ENCODE data around the gene NRXN2.
A peak's percentile ranks its signal among the peaks of the same experiment; 100 is the strongest.

NRXN2 gene

DNA sequence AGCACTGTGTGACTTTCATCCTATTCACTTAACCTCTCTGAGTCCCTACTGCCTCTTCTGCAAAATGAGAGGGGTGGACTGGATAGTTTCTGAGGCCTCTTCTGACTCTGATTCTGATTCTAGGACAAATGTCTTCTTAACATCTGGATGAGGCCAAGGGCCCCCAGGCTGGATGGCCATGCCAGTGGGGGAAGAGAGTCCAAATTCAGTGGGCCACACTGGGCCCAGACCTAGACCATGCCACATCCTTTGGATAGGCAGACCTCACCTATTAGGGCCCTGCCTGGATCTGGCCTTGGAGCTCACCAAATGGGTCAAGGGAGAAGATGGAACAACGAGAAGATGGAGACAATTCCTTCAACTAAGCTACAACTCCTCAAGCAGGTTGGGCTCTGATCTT lies 24.6 kb downstream of the NRXN2 start:
- DNase-seq (ENCODE audit: low spot score): no peak

DNA sequence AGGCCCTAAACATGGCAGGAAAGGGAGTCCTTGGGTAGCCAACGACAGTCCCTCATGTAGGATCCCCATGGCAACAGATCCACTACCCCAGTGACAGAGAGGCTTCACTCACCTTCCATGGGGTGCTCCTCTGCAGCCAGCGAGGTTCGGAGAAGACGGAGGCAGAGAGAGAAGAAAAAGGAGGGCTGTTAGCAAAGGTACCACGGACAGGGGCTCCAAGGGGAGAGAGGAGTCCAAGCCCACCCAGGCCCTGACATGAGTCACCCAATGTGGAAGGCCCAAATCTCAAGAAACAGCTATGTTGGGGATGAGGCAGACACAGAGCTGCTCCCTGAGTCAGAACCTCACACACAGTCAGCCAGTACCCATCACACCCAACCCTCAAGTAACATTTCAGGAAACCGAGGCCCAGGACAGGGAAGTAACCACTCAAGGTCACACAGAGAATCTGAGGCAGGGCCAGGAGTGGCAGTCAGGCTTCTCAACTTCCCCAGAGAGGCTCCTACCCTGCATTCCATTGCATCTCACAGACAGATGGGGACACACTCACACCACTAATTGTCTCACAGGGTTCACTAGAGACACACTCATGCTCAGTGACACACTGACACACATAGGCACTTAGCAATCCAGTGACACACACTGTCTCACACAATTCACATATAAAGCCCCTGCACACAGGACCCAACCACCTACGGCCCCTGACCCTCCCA lies 25.2 kb downstream of the NRXN2 start:
- no peak for DNase-seq (ENCODE audit: low spot score)

DNA sequence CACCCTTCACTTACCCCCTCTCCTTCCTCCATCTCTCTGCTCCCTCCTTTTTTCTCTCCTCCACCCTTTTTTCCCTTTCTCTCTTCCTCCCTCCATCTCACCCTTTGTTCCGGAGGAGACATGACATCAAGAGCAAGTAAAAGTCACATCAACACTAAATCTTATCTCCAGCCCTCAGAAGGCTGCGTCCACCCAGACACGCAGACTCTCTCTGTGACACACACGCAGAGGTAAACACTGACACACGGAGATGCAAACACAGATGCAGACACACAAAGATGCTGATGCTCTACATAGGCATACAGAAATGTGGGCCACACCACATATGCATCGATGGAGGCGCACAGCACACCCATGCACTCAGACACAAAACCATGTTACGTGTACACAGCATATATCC lies 27.0 kb downstream of the NRXN2 start:
- DNase-seq (ENCODE audit: low spot score): no peak

DNA sequence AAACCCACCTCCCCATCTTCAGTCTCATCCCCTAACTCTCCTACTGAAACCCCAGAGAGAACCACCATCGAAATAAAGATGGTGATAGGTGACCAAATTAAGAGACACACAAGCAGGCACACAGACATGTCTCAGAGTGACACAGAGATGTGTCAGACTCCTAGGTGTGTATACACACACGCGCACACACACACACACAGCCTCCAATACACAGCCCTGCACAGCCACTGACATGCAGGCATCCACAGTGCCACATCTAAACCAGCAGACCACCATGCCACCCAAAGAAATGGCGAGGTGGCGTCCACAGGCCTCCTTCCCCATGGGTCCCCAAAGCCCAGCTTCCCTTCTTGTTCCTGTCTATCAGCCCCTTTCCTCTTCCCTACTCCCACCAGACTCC lies 27.4 kb downstream of the NRXN2 start:
- no peak for DNase-seq (ENCODE audit: low spot score)

DNA sequence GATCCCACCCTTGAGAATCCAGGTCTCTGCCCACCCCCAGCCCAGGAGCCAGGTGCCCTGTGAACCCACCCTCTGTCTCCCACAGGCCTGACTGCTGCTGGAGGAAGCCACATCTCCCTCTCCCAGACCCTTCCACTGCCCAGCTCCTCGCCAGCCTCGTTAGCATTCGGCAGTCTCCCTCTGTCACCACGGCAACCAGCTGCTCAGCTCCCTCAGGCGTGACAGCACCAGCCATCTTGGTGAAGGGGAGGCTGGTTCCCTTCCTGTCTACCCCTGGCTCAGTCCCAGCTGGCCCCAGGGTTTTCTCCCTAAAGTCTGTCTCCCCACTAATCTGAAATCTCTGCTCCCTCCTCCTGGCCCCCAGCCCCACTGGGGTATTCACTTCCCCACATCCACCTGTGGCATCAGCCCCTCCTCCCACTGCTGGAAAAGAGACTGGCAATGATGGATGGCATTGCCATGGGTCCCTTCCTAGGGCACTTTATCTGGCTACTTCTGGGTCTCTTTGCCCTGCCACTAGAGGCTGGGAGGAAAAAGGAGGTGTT lies 28.1 kb downstream of the NRXN2 start:
- peak; percentile 80 for DNase-seq (ENCODE audit: low spot score)

DNA sequence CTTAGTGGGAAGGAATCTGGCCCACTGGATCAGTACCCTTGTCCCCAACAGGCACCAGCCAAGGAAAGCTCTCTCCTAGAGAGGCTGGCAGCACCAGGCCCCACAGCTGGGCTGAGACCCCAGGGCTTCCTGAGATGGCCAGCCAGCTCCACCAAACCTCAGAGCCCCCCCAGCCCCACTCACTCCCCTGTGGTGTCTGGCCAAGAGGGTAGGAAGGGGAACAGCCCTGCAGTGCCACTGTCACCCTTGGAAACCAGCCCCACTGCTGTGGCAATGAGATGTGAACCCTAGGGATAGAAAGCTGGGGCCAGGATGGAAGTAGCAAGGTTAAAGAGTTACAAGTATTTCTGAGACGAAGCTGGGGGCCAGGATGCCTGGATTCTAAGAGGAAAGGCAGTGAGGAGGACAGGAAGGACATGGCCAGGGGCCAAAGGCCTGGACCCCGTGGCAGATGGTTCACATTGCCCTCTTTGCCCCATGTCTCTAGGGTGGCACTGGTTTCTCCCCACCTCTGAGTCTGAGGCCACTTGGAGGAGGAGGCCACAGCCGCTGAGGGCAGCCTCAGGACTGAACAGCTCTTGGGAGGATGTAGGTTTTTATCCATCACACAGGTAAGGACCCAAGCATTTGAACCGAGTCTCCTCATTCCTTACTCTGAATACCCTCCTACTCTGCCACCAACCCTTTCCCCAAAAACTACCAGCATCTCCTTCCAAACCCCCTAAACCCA lies 28.8 kb downstream of the NRXN2 start:
- no peak for DNase-seq (ENCODE audit: low spot score)

DNA sequence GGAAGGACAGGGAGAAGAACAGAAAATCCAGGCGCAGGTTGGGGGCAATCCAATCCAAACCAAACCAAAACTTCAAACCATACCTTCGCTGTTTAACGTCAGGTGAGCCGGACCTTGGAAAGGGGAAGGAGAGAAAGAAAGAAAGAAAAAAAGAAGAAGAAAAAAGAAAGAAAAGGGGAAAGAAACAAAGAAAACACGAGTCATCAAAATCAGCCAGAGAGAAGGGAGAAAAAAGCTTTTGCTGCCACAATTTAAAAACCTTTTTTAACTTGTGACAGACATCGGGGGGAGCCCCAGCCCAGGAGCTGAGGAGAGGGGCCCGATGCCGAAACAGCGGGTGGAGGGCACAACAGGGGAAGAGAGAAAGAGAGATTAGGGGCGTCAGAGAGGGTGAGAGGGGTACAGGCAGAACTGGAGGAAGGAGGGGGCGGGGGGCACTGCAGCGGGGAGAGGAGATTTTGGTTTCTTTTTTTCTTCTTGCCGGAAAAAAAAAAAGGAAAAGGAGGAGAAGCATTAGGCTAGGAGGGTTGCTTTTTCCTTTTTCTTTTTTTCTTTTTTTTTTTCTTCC lies 30.1 kb downstream of the NRXN2 start:
- DNase-seq (ENCODE audit: low spot score): no peak

DNA sequence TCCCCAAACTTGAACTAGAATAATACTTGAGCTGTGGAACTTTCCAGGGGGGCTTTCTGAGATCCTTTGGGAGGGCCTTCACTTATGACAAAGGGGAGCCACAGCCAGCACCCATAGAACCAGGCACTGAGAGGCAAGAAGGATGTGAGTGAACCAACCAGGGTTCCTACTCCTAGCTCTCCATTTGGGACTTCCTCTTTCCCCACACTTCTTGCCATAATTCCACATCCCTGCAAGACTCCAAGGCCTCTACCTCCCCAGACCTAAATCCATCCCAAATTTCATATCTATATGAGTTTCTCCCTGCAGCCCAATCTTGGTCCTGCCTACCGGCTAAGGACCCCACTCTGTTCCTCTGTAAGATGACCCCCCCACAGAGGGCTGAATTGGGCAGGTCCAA lies 31.5 kb downstream of the NRXN2 start:
- DNase-seq (ENCODE audit: low spot score): no peak

DNA sequence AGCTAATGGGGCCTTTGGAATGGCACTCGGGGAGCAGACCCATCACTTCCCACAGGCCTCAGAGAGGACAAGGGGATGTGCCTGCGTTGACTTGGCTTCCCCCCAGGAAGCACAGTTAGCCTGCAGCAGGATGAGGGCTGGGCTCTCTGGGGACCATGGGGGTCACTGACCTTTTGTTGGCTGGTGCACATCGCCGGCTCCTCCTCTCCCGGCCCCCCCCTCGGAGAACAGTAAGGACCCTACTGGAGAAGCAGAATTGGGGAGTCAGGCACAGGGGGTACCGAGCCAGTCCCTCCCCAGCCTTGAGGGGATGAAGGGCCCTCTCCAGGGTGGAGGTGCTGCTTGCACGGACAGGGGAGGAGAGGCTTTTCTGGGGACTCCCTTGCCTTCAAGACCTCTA lies 32.8 kb downstream of the NRXN2 start:
- no peak for DNase-seq (ENCODE audit: low spot score)

DNA sequence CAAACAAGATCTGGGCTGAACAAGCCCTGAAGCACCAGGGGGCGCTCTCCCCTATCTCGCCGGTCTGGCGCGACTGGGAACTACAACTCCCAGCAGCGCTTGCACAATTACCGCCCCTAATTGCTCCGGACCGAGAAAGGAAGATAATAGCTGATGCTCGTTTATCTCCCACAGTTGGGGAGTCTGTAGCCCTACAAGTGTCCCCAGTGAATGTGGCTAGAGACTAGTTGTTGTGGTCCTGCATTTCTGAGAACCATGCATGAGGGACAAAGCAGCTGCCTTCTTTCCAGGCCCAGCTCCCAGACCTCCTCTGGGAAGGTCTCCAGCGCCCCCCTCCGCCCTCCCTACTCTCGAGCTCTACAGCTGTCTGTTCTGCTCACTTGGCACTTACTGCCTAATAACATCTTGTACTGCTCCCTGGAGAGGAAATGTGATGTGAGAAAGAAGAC lies 34.4 kb downstream of the NRXN2 start:
- DNase-seq (ENCODE audit: low spot score): peak; percentile 93

DNA sequence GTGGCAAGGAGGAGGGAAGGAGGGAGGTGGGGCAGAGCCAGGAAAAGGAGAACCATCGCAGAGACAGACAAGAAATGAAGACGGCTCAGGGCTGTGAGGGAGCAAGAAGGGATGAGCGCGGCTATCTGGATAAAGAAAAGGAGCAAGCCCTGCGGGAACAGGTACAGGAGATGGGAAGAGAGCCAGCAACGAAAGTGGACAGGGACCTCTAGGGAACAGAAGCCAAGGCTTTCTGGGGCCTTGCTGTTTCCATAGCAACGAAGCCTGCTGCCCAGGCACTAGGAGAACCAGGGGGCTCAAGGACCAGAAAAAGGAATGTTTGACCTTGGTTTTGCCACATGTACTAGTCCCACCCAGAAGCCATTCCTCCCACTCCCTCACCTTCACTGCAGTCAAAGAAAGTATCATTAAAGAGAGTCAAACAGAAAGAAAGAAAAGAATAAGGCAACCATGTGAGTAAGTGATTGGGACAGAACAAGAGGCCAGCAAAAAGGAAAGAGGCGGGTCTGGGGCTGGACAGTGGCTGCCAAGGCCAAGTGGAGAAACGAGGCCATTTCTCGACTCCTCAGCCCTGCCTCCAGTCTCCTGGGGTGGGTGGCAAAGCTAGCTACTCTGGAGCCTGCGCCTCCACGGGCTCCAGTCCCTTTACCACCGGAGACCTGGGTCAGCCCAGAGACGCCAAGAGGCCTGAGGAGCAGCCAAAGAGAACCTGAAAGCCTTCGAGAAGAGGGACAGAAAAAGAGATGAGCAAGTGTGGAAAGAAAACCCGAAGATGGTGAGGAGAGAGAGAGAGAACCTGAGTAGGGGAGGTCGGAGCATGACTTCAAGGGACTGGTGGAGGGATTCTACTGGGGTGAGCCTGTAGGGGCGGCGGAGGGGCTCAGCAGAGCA lies 35.1 kb downstream of the NRXN2 start:
- DNase-seq (ENCODE audit: low spot score): no peak

DNA sequence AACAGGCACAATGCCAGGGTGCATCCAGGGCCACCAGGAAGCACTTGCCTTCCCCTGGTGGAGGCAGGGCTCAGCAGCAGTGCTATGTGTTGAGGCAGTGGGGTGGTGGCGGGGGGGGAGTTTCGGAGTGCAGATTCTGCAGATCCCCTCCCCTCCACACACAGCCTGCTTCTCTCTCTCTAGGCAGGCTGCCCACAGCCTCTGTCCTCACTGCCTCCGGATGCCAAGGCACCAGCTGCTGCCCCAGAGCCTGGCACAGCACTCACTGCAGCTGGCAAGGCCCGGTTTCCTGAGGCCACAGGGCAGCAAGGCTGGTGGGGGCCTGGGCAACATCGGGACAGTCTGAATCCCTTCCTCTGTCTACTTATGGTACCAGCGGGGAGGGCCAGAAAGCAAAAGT lies 35.8 kb downstream of the NRXN2 start:
- DNase-seq (ENCODE audit: low spot score): no peak

DNA sequence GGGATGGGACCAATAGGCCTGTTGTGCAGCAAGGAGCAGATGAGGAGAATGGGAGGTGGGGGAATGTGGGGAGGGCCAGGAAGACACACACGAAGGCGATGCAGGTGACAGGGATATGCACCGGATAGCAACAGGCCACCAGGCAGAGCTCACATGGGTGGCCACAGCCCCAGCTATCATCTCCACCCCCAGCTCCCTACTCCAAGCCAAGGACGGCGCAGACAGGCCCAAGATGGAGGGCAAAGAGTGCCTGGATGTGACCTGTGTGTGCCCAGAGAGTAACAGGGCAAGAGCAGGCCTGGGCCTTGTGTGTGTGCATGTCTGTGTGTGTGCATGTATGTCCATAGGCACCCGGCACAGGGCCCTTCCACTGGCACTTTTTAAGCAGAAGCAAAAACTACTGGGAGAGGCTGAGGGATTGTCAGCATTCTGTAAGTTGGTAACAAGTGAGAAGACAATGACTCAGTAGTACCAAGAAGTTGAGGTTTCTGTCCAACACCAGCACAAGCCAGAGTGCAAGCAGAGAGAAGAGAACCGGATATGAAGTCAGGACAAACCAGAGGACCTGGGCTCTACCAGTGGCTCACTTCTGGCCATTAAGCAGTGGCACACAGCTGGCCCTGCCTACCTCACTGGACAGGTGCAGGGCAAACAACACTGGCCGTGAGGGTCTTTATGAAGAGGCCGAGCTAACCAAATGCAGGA lies 36.4 kb downstream of the NRXN2 start:
- DNase-seq (ENCODE audit: low spot score): no peak

DNA sequence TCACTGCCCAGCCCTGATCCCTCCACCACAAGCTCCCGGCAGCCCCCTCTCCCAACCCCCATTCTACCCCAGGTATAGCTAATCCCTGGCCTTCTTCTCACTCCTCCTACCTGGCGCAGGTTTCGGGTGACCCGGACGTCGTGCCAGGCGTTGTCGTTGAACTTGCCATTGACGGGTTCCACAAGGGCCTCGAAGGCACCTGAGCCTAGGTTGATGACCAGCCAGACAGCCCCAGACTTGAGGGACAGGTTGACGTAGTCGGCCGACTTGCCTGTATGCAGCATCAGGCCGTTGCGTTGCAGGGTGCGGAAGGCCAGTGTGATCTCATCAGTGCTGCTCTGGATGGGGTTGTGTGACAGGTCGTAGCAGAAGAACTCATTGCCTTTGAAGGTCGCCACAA lies 37.5 kb downstream of the NRXN2 start:
- DNase-seq (ENCODE audit: low spot score): no peak

DNA sequence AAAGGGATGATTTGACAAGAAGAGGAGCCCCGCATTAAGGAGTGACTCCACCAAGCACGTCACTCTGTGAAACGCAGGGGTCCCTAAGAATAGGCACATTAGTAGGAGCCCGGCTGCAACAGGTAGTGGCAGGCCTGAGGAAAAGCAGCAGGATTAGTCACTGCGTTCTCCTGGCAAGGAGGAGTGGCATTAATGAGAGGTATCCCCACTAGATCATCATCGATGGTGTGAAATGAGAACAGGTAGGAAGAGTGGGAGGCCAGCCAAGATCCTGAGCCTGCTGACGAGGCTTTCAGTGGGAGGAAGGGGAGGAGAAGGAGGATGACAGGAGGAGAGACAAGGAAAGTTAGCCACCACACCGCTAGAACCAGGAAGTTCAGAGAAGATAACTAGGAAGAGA lies 38.6 kb downstream of the NRXN2 start:
- no peak for DNase-seq (ENCODE audit: low spot score)

DNA sequence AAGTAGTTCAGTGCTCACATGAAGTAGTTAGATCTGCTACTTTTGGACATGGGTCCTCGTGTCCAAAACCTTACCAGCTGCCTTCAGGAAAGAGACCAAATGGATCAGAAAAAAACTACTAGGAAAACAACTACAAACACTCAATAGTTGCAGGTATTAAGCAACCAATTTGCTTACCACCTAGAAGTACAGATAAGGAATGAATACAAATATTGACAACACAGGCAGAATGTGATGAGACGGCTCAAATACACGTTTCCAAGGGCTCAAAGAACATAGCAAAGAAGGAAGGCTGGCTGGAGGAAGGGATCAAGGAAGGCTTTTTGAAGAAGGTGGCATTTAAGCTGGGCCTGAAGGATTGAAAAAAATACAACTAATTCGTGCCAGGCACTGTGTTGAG lies 41.8 kb downstream of the NRXN2 start:
- DNase-seq (ENCODE audit: low spot score): no peak

DNA sequence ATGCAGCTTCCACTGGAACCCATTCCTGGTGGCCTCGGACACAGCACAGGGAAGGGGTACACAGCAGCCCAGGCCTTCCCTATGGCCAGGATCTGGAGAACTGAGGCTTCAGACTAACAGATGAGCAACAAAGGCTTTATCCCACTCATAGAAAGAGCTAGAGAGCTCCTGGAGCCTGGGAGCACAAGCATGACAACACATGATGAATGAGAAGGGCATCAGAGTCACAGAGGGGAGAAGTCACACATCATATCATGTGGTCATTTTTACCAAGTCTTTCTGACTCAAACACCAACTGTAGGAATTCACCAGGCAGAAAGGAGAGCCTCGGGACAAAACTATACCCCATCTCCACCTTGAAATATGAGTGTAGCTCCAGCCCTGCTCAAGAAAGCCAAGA lies 43.2 kb downstream of the NRXN2 start:
- no peak for DNase-seq (ENCODE audit: low spot score)

DNA sequence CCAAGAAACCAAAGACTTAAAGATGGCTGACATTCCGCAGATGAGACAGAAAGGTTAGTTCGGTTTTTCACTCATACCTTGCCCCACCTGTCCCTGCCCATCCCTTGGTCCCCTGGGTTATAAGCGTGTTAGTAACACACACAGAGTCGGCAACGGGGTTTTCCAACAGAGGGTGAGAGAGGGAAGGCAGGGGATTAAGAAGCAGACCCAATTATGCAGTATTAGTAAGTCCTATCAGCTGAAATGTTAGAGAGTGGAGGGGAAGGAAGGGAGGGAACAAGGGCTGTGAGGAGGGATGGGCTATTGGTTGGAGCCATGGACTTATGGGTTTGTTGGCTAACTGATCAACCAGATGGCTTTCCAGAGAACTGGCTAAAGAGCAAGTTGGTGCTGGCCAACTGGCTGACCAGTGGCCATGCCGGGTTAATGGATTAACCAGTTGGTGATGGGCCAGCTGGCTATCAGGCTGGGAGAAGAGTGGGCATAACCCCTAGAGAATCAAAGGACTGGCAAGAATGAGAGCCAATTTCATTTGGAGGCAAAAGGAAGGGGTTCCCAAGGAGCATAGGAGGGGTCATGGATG lies 45.5 kb downstream of the NRXN2 start:
- no peak for DNase-seq (ENCODE audit: low spot score)

DNA sequence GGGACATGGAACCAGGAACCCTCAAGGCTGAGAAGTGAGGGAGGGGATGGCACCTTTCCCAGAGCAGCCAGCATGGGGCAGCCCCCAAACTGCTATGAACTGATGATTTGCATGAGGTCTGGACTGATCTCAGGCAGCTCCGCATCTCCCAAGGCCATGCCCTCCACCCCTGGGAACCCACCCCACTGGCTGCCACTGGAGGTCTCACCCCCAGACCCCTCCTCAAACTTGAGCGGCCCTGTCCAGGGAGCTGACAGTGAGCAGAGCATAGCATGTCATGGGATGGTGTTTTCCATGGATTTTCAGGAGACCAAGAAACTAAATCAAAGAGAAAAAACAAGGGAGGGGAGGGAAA lies 46.8 kb downstream of the NRXN2 start:
- DNase-seq (ENCODE audit: low spot score): no peak

DNA sequence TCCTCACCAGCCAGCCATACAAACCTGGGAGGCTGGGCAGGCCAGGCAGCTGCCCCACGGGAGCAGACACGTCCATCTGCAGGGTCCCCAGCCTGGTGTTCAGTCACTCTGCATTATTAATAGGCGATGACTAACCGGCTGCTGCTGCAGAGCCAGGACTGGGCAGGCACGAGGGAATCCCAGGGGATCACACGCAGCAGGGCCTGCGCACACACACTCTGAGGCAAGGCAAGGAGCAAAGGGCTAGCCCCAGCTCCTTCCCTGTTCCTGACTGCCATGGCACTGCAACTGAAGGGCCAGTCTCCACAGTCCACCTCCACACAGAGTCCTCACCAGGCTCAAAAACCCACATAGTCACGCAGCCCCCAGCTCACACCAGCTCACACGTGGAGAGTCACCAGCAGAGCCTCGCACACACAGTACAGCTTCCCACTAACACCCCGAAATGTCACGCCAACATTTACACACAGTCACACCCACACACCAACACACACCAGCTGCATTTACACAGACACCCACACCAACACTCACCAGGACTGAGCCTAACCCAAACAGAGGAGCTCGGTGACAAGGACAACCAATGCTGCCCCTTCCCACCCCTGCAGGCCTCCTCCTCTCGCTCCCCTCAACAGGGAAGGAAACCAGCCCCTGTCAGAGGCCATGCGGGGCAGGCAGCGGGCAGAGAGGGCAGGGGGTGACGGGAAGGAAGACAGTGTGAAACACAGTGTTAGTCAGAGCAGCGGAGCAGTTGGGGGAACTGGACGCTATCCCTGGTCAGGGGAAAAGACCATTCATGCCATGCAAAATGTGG lies 47.3 kb downstream of the NRXN2 start:
- DNase-seq (ENCODE audit: low spot score): no peak
